ENCODE measurements around the gene NT5E. TPM values are rescaled to one million over a fixed set of nuclear protein-coding genes. Genes with fewer than 3 reads are reported as not detected.

NT5E gene
- total RNA-seq, 1 donor from 2014 or later = 19.1 TPM

- intact Hi-C loops (cut with micrococcal nuclease) = no loop called here
Measured at GRCh38 chr6:85420551-85420950, 29.3 kb upstream of the NT5E start.

- intact Hi-C loops (cut with micrococcal nuclease) = no loop called here
Measured at GRCh38 chr6:85421181-85421580, 28.7 kb upstream of the NT5E start.

GRCh38 chr6:85421972-85422371 lies 27.9 kb upstream of the NT5E start:
- intact Hi-C loops (cut with micrococcal nuclease) = no loop called here

GRCh38 chr6:85422996-85423395 lies 26.9 kb upstream of the NT5E start:
- intact Hi-C loops (cut with micrococcal nuclease) = no loop called here

- intact Hi-C loops (cut with micrococcal nuclease) = no loop called here
Measured at GRCh38 chr6:85424981-85425380, 24.9 kb upstream of the NT5E start.

GRCh38 chr6:85425997-85426396 lies 23.9 kb upstream of the NT5E start:
- intact Hi-C loops (cut with micrococcal nuclease) = no loop called here

- intact Hi-C loops (cut with micrococcal nuclease) = no loop called here
Measured at GRCh38 chr6:85428486-85428885, 21.4 kb upstream of the NT5E start.

GRCh38 chr6:85429346-85429745 lies 20.5 kb upstream of the NT5E start:
- intact Hi-C loops (cut with micrococcal nuclease) = no loop called here

- intact Hi-C loops (cut with micrococcal nuclease) = no loop called here
Measured at GRCh38 chr6:85431271-85431670, 18.6 kb upstream of the NT5E start.

- intact Hi-C loops (cut with micrococcal nuclease) = no loop called here
Measured at GRCh38 chr6:85432554-85432953, 17.3 kb upstream of the NT5E start.

- intact Hi-C loops (cut with micrococcal nuclease) = no loop called here
Measured at GRCh38 chr6:85435851-85436250, 14.0 kb upstream of the NT5E start.

- intact Hi-C loops (cut with micrococcal nuclease) = no loop called here
Measured at GRCh38 chr6:85436411-85436810, 13.5 kb upstream of the NT5E start.

- intact Hi-C loops (cut with micrococcal nuclease) = no loop called here
Measured at GRCh38 chr6:85436939-85437495, 12.9 kb upstream of the NT5E start.

GRCh38 chr6:85443349-85444117 lies 6.3 kb upstream of the NT5E start:
- intact Hi-C loops (cut with micrococcal nuclease) = no loop called here

GRCh38 chr6:85449388-85449817 lies 480 bp upstream of the NT5E start:
- intact Hi-C loops (cut with micrococcal nuclease) = loop anchor here (1.0 to 2.0 kb wide), 3 partner anchors 31 to 94 kb away; no protein-coding TSS in a partner anchor

- intact Hi-C loops (cut with micrococcal nuclease) = loop anchor here (10.0 kb wide), 1 partner anchor 1597 kb away; the partner anchor contains the start of genes CYB5R4 and RIPPLY2
Measured at GRCh38 chr6:85451565-85452306, 1.9 kb downstream of the NT5E start.

- intact Hi-C loops (cut with micrococcal nuclease) = loop anchor here (10.0 kb wide), 1 partner anchor 1598 kb away; the partner anchor contains the start of genes CYB5R4 and RIPPLY2
Measured at GRCh38 chr6:85452441-85452881, 2.6 kb downstream of the NT5E start.

- intact Hi-C loops (cut with micrococcal nuclease) = loop anchor here (10.0 kb wide), 1 partner anchor 1598 kb away; the partner anchor contains the start of genes CYB5R4 and RIPPLY2
Measured at GRCh38 chr6:85453052-85453451, 3.2 kb downstream of the NT5E start.

GRCh38 chr6:85453490-85453889 lies 3.6 kb downstream of the NT5E start:
- intact Hi-C loops (cut with micrococcal nuclease) = loop anchor here (10.0 kb wide), 1 partner anchor 1599 kb away; the partner anchor contains the start of genes CYB5R4 and RIPPLY2

GRCh38 chr6:85455471-85456026 lies 5.7 kb downstream of the NT5E start:
- intact Hi-C loops (cut with micrococcal nuclease) = loop anchor here (10.0 kb wide), 1 partner anchor 1601 kb away; the partner anchor contains the start of genes CYB5R4 and RIPPLY2

- intact Hi-C loops (cut with micrococcal nuclease) = loop anchor here (10.0 kb wide), 1 partner anchor 1602 kb away; the partner anchor contains the start of genes CYB5R4 and RIPPLY2
Measured at GRCh38 chr6:85456782-85457181, 6.9 kb downstream of the NT5E start.

All from T-helper 1 cell treated with Interleukin-12 subunit alpha and Interleukin-12 subunit beta and Interleukin-4 antibody, amounts not matched to agents 30 ng/mL and 1 ng/mL, for 36 hours (primary cell).